Measurements from ENCODE around the gene DCTD.

DCTD gene

GRCh38 chr4:182930889-182931288 lies 13.7 kb upstream of the DCTD start (continued):
- TF ChIP-seq ZNF510 (tag by site-specific recombination; IDR thresholded peaks at IDR 0.05; ENCODE audit: insufficient replicate concordance) (no peak), ZNF292 (tag by site-specific recombination; IDR thresholded peaks at IDR 0.05; ENCODE audit: borderline replicate concordance, low read depth) (no peak), GLIS2 (tag by site-specific recombination; IDR thresholded peaks at IDR 0.05) (no peak), KLF8 (tag by site-specific recombination; IDR thresholded peaks at IDR 0.05) (no peak), OVOL3 (tag by site-specific recombination; IDR thresholded peaks at IDR 0.05) (no peak), ZNF76 (tag by site-specific recombination; IDR thresholded peaks at IDR 0.05; ENCODE audit: borderline replicate concordance, low read depth) (no peak), ZNF501 (tag by site-specific recombination; IDR thresholded peaks at IDR 0.05) (no peak)
- TF ChIP-seq, protein P1, sequence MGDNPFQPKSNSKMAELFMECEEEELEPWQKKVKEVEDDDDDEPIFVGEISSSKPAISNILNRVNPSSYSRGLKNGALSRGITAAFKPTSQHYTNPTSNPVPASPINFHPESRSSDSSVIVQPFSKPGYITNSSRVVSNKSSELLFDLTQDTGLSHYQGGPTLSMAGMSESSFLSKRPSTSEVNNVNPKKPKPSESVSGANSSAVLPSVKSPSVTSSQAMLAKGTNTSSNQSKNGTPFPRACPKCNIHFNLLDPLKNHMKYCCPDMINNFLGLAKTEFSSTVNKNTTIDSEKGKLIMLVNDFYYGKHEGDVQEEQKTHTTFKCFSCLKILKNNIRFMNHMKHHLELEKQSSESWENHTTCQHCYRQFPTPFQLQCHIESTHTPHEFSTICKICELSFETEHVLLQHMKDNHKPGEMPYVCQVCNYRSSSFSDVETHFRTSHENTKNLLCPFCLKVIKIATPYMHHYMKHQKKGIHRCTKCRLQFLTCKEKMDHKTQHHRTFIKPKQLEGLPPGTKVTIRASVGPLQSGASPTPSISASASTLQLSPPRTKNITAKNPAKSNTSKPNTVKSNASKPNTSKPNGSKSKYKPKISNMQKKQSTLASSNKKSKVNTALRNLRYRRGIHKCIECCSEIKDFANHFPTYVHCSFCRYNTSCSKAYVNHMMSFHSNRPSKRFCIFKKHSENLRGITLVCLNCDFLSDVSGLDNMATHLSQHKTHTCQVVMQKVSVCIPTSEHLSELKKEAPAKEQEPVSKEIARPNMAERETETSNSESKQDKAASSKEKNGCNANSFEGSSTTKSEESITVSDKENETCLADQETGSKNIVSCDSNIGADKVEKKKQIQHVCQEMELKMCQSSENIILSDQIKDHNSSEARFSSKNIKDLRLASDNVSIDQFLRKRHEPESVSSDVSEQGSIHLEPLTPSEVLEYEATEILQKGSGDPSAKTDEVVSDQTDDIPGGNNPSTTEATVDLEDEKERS (tag by site-specific recombination; IDR thresholded peaks at IDR 0.05): no peak
- TF ChIP-seq, protein P2, sequence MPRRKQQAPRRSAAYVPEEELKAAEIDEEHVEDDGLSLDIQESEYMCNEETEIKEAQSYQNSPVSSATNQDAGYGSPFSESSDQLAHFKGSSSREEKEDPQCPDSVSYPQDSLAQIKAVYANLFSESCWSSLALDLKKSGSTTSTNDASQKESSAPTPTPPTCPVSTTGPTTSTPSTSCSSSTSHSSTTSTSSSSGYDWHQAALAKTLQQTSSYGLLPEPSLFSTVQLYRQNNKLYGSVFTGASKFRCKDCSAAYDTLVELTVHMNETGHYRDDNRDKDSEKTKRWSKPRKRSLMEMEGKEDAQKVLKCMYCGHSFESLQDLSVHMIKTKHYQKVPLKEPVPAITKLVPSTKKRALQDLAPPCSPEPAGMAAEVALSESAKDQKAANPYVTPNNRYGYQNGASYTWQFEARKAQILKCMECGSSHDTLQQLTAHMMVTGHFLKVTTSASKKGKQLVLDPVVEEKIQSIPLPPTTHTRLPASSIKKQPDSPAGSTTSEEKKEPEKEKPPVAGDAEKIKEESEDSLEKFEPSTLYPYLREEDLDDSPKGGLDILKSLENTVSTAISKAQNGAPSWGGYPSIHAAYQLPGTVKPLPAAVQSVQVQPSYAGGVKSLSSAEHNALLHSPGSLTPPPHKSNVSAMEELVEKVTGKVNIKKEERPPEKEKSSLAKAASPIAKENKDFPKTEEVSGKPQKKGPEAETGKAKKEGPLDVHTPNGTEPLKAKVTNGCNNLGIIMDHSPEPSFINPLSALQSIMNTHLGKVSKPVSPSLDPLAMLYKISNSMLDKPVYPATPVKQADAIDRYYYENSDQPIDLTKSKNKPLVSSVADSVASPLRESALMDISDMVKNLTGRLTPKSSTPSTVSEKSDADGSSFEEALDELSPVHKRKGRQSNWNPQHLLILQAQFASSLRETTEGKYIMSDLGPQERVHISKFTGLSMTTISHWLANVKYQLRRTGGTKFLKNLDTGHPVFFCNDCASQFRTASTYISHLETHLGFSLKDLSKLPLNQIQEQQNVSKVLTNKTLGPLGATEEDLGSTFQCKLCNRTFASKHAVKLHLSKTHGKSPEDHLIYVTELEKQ (tag by site-specific recombination; IDR thresholded peaks at IDR 0.05; ENCODE audit: borderline replicate concordance): no peak
- TF ChIP-seq, protein P3, sequence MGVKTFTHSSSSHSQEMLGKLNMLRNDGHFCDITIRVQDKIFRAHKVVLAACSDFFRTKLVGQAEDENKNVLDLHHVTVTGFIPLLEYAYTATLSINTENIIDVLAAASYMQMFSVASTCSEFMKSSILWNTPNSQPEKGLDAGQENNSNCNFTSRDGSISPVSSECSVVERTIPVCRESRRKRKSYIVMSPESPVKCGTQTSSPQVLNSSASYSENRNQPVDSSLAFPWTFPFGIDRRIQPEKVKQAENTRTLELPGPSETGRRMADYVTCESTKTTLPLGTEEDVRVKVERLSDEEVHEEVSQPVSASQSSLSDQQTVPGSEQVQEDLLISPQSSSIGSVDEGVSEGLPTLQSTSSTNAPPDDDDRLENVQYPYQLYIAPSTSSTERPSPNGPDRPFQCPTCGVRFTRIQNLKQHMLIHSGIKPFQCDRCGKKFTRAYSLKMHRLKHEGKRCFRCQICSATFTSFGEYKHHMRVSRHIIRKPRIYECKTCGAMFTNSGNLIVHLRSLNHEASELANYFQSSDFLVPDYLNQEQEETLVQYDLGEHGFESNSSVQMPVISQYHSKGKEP (tag by site-specific recombination; IDR thresholded peaks at IDR 0.05): no peak

DNA sequence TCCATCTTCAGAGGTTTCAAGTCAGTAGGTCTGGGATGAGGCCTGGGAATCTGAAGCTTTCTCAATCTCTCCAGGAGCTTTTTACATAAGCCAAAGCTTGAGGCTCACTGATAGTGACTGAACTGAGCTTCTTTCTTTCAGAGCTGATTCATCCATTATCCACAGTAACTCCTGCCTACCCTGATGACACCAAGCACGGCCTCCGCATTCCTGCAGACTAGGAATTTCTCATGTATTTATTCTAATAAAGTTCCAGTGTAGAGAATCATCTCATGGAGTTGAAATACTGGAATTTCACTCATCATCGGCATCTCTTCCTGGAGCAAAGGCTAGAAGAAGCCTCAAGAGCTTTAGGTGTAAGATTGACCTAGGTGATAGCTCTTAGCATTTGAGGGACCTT lies 12.1 kb upstream of the DCTD start:
- Histone ChIP-seq H3K27ac (ENCODE audit: extremely low read depth, low read depth, low read length) (no peak overlapping the region), H3K4me1 (ENCODE audit: control insufficient read depth, insufficient read depth, low read length) (no peaks in the 10 kb centered on the region), H3K36me3 (ENCODE audit: control insufficient read depth in 2 of 2, insufficient read depth in 1 of 2, low read length in 2 of 2) (no peaks in the 10 kb centered on the region), H3K9me3 (ENCODE audit: control insufficient read depth, insufficient read depth, low read depth, low read length) (no peaks in the 10 kb centered on the region), H3K4me3 (ENCODE audit: low read depth, low read length) (no peak overlapping the region)
- no peak for TF ChIP-seq ZNF501 (tag by site-specific recombination; IDR thresholded peaks at IDR 0.05)
- TF ChIP-seq ZNF324 (tag by site-specific recombination; IDR thresholded peaks at IDR 0.05): no peak
- TF ChIP-seq ZBTB7A (tag by site-specific recombination; IDR thresholded peaks at IDR 0.05; ENCODE audit: low read depth): no peak
- TF ChIP-seq ELK4 (IDR thresholded peaks at IDR 0.05; ENCODE audit: borderline replicate concordance, low read depth, low read length): no peak
- no peak for TF ChIP-seq HOXA7 (CRISPR knock-in tag; IDR thresholded peaks at IDR 0.05; ENCODE audit: borderline replicate concordance)
- no peak for TF ChIP-seq ZNF335 (tag by site-specific recombination; conservative IDR thresholded peaks at IDR 0.05)
- no peak for TF ChIP-seq ZNF785 (tag by site-specific recombination; IDR thresholded peaks at IDR 0.05)
- TF ChIP-seq SCRT2 (tag by site-specific recombination; IDR thresholded peaks at IDR 0.05): no peak
- TF ChIP-seq SCRT1 (tag by site-specific recombination; IDR thresholded peaks at IDR 0.05; ENCODE audit: borderline replicate concordance): no peak
- no peak for TF ChIP-seq ZNF221 (tag by site-specific recombination; IDR thresholded peaks at IDR 0.05; ENCODE audit: borderline replicate concordance)
- TF ChIP-seq ZNF302 (tag by site-specific recombination; IDR thresholded peaks at IDR 0.05; ENCODE audit: low read depth): no peak
- no peak for TF ChIP-seq ZBTB21 (tag by site-specific recombination; IDR thresholded peaks at IDR 0.05)
- no peak for TF ChIP-seq OVOL3 (tag by site-specific recombination; IDR thresholded peaks at IDR 0.05)
- no peak for TF ChIP-seq REST (tag by site-specific recombination; IDR thresholded peaks at IDR 0.05)
- TF ChIP-seq ZNF10 (tag by site-specific recombination; IDR thresholded peaks at IDR 0.05): no peak
- no peak for TF ChIP-seq HOXD13 (CRISPR knock-in tag; IDR thresholded peaks at IDR 0.05; ENCODE audit: borderline replicate concordance)
- ChIA-PET CTCF (interaction anchor here (0.9 to 1.5 kb wide), 2 partner anchors 9 to 333 kb away, joined by 4 to 5 read pairs; no protein-coding TSS in a partner anchor), POLR2A (no interaction called here)
